ENCODE results near the gene DEPDC1B.

DNA sequence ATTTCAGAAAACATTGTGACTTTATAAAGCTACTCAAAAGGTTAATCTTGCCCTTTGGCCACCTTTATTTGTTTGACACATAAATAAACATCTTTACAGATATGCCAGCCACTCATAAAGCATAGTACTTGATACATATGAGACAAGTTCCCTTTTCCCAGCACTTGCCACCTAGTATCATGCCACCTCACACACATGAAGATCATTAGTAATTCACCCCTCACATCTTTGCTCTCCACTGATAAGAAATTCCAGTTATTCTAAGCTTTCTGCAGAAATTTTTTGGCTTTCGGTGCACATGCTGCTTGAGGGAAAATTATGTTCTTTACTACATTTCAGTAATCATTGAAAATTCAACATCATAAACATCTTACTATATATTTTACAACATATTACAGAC, 59.1 kb downstream of the DEPDC1B start:
- TF ChIP-seq, protein P1, sequence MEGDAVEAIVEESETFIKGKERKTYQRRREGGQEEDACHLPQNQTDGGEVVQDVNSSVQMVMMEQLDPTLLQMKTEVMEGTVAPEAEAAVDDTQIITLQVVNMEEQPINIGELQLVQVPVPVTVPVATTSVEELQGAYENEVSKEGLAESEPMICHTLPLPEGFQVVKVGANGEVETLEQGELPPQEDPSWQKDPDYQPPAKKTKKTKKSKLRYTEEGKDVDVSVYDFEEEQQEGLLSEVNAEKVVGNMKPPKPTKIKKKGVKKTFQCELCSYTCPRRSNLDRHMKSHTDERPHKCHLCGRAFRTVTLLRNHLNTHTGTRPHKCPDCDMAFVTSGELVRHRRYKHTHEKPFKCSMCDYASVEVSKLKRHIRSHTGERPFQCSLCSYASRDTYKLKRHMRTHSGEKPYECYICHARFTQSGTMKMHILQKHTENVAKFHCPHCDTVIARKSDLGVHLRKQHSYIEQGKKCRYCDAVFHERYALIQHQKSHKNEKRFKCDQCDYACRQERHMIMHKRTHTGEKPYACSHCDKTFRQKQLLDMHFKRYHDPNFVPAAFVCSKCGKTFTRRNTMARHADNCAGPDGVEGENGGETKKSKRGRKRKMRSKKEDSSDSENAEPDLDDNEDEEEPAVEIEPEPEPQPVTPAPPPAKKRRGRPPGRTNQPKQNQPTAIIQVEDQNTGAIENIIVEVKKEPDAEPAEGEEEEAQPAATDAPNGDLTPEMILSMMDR (conservative IDR thresholded peaks at IDR 0.05; ENCODE audit: low read depth, low read length) = no peak
- TF ChIP-seq EZH2 (IDR thresholded peaks at IDR 0.05; ENCODE audit: borderline replicate concordance, low read depth, low read length, poor library complexity, severe bottlenecking) = no peak
